Measurements from ENCODE around the gene KIDINS220. TPM values are rescaled to one million over a fixed set of nuclear protein-coding genes. Genes with fewer than 3 reads are reported as not detected.

KIDINS220 gene
- total and polyA plus RNA-seq, 2 experiments from 2014 or later, result 12.8 to 38.2 TPM

DNA sequence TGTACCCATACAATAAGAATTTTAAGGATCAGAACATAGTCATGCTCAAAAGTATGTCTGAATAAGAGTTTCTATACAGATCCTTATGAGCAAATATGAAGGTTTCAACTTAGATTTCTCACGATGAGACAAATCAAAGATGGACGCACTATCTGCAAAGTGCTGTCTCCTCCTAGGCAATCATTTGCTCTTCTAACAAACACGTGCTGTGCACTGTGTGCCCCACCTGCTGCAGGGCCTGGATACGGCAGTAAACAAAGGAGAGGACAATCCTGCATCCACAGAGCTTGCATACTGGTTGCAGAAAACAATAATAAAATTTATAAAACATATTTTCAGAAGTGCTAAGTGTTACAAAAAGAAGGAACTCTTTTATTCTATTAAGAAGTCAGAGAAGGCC is 39.9 kb upstream of the KIDINS220 start (continued):
- TF ChIP-seq, protein P1, sequence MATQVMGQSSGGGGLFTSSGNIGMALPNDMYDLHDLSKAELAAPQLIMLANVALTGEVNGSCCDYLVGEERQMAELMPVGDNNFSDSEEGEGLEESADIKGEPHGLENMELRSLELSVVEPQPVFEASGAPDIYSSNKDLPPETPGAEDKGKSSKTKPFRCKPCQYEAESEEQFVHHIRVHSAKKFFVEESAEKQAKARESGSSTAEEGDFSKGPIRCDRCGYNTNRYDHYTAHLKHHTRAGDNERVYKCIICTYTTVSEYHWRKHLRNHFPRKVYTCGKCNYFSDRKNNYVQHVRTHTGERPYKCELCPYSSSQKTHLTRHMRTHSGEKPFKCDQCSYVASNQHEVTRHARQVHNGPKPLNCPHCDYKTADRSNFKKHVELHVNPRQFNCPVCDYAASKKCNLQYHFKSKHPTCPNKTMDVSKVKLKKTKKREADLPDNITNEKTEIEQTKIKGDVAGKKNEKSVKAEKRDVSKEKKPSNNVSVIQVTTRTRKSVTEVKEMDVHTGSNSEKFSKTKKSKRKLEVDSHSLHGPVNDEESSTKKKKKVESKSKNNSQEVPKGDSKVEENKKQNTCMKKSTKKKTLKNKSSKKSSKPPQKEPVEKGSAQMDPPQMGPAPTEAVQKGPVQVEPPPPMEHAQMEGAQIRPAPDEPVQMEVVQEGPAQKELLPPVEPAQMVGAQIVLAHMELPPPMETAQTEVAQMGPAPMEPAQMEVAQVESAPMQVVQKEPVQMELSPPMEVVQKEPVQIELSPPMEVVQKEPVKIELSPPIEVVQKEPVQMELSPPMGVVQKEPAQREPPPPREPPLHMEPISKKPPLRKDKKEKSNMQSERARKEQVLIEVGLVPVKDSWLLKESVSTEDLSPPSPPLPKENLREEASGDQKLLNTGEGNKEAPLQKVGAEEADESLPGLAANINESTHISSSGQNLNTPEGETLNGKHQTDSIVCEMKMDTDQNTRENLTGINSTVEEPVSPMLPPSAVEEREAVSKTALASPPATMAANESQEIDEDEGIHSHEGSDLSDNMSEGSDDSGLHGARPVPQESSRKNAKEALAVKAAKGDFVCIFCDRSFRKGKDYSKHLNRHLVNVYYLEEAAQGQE (IDR thresholded peaks at IDR 0.05; ENCODE audit: unreplicated experiment), result no peak

DNA sequence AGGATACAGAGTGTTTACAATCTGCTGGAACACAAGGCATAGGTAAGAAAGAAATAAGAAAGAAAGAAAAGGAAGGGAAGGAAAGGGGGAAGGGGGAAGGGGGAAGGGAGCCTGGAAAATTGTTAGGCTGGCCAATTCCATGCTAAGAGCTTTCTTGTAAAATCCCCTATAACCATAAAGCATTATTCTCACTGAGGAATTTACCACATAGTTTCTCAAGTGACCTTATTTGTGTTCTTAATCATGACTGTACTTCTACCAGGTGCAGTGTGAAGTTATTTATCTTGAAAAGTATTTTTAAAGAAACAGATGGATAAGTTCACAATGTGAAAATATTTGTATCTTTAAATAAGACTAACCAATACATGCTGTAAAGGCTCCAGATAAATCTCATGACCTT is 39.2 kb upstream of the KIDINS220 start:
- H3K4me1 Mint-ChIP-seq, result peaks cover 6% of the 10 kb centered on the region
- ATAC-seq, result no peak
- no peaks in the 10 kb centered on the region for H3K36me3 ChIP-seq (ENCODE audit: insufficient read depth)
- H3K79me2 ChIP-seq (replicated peaks; ENCODE audit: insufficient read depth), result no peaks in the 10 kb centered on the region
- no peak overlapping the region for H3K4me3 Mint-ChIP-seq
- no peaks in the 10 kb centered on the region for H3K4me1 ChIP-seq (ENCODE audit: insufficient read depth)
- no peak overlapping the region for H2AFZ ChIP-seq
- no peak overlapping the region for H3K27ac ChIP-seq (ENCODE audit: low read depth)
- H3K27ac Mint-ChIP-seq, result no peak overlapping the region
- no peaks in the 10 kb centered on the region for H3F3A ChIP-seq (replicated peaks; ENCODE audit: low read depth)
- H3K4me3 ChIP-seq, result no peak overlapping the region
- no peaks in the 10 kb centered on the region for H4K20me1 ChIP-seq (replicated peaks; ENCODE audit: insufficient read depth)
- H3K36me3 Mint-ChIP-seq (ENCODE audit: low read depth), result no peaks in the 10 kb centered on the region; the same call in 2 of the 3 replicates
- H3K27me3 Mint-ChIP-seq (ENCODE audit: insufficient read depth, low read depth, poor library complexity), result peaks cover 2% of the 10 kb centered on the region
- no peaks in the 10 kb centered on the region for H3K27me3 ChIP-seq (ENCODE audit: insufficient read depth)
- no peaks in the 10 kb centered on the region for H3K9me2 ChIP-seq (ENCODE audit: insufficient read depth)
- no peak for DNase-seq (ENCODE audit: low spot score)
- H3K9me3 Mint-ChIP-seq, result no peaks in the 10 kb centered on the region
- no peak overlapping the region for H3K4me2 ChIP-seq
- TF ChIP-seq ZNF114 (CRISPR knock-in tag; IDR thresholded peaks at IDR 0.05) (no peak), CREB1 (CRISPR knock-in tag; IDR thresholded peaks at IDR 0.05; ENCODE audit: low read depth) (no peak), POLR2AphosphoS5 (IDR thresholded peaks at IDR 0.05; ENCODE audit: low read depth) (no peak), ZNF331 (CRISPR knock-in tag; IDR thresholded peaks at IDR 0.05; ENCODE audit: low read depth) (no peak), EZH2phosphoT487 (IDR thresholded peaks at IDR 0.05; ENCODE audit: unreplicated experiment) (no peak), STAT1 (IDR thresholded peaks at IDR 0.05; ENCODE audit: unreplicated experiment) (no peak)
- TF ChIP-seq, protein P2, sequence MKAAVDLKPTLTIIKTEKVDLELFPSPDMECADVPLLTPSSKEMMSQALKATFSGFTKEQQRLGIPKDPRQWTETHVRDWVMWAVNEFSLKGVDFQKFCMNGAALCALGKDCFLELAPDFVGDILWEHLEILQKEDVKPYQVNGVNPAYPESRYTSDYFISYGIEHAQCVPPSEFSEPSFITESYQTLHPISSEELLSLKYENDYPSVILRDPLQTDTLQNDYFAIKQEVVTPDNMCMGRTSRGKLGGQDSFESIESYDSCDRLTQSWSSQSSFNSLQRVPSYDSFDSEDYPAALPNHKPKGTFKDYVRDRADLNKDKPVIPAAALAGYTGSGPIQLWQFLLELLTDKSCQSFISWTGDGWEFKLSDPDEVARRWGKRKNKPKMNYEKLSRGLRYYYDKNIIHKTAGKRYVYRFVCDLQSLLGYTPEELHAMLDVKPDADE (IDR thresholded peaks at IDR 0.05), result no peak
- TF ChIP-seq, protein P3, sequence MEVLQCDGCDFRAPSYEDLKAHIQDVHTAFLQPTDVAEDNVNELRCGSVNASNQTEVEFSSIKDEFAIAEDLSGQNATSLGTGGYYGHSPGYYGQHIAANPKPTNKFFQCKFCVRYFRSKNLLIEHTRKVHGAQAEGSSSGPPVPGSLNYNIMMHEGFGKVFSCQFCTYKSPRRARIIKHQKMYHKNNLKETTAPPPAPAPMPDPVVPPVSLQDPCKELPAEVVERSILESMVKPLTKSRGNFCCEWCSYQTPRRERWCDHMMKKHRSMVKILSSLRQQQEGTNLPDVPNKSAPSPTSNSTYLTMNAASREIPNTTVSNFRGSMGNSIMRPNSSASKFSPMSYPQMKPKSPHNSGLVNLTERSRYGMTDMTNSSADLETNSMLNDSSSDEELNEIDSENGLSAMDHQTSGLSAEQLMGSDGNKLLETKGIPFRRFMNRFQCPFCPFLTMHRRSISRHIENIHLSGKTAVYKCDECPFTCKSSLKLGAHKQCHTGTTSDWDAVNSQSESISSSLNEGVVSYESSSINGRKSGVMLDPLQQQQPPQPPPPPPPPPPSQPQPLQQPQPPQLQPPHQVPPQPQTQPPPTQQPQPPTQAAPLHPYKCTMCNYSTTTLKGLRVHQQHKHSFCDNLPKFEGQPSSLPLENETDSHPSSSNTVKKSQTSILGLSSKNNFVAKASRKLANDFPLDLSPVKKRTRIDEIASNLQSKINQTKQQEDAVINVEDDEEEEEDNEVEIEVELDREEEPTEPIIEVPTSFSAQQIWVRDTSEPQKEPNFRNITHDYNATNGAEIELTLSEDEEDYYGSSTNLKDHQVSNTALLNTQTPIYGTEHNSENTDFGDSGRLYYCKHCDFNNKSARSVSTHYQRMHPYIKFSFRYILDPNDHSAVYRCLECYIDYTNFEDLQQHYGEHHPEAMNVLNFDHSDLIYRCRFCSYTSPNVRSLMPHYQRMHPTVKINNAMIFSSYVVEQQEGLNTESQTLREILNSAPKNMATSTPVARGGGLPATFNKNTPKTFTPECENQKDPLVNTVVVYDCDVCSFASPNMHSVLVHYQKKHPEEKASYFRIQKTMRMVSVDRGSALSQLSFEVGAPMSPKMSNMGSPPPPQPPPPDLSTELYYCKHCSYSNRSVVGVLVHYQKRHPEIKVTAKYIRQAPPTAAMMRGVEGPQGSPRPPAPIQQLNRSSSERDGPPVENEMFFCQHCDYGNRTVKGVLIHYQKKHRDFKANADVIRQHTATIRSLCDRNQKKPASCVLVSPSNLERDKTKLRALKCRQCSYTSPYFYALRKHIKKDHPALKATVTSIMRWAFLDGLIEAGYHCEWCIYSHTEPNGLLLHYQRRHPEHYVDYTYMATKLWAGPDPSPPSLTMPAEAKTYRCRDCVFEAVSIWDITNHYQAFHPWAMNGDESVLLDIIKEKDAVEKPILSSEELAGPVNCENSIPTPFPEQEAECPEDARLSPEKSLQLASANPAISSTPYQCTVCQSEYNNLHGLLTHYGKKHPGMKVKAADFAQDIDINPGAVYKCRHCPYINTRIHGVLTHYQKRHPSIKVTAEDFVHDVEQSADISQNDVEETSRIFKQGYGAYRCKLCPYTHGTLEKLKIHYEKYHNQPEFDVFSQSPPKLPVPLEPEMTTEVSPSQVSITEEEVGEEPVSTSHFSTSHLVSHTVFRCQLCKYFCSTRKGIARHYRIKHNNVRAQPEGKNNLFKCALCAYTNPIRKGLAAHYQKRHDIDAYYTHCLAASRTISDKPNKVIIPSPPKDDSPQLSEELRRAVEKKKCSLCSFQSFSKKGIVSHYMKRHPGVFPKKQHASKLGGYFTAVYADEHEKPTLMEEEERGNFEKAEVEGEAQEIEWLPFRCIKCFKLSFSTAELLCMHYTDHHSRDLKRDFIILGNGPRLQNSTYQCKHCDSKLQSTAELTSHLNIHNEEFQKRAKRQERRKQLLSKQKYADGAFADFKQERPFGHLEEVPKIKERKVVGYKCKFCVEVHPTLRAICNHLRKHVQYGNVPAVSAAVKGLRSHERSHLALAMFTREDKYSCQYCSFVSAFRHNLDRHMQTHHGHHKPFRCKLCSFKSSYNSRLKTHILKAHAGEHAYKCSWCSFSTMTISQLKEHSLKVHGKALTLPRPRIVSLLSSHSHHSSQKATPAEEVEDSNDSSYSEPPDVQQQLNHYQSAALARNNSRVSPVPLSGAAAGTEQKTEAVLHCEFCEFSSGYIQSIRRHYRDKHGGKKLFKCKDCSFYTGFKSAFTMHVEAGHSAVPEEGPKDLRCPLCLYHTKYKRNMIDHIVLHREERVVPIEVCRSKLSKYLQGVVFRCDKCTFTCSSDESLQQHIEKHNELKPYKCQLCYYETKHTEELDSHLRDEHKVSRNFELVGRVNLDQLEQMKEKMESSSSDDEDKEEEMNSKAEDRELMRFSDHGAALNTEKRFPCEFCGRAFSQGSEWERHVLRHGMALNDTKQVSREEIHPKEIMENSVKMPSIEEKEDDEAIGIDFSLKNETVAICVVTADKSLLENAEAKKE (CRISPR knock-in tag; IDR thresholded peaks at IDR 0.05), result no peak
- TF ChIP-seq, protein P1 (IDR thresholded peaks at IDR 0.05; ENCODE audit: unreplicated experiment), result no peak

All from GM23338 (cell line).